Activated B cell treated with CpG ODN at 0.5 μM for 24 hours (primary cell): Measurements from ENCODE around the gene FHIT. TPM values are rescaled to one million over a fixed set of nuclear protein-coding genes. Genes with fewer than 3 reads are reported as not detected.

ENCODE experiments used
- ATAC-seq: fragments of 200-7000 bp; cut with Tn5 transposase; one replicate; pipeline ENCODE4 v1.10.0; 2021; ENCODE audit warnings: low read depth, mild to moderate bottlenecking, moderate library complexity
- CTCF ChIA-PET: fragments of 350-600 bp; sonication (Branson Sonifier 250); formaldehyde crosslinking; loops from one replicate; lab custom pipeline; 2021; ENCODE audit warnings: antibody characterized with exemption; lab: Charles Lee
- POLR2A ChIA-PET: fragments of 350-600 bp; sonication (Branson Sonifier 250); formaldehyde crosslinking; loops from one replicate; lab custom pipeline; 2021; ENCODE audit warnings: antibody characterized with exemption; lab: Charles Lee
- DNase-seq: peaks from one replicate; pipeline ENCODE4 v3.0.0; 2022
- H3K27ac Mint-ChIP-seq: one replicate; pipeline ENCODE4 v1.8.0; 2020; ENCODE audit warnings: mixed read lengths
- H3K27me3 Mint-ChIP-seq: one replicate; pipeline ENCODE4 v1.8.0; 2021; ENCODE audit warnings: mixed read lengths
- H3K36me3 Mint-ChIP-seq: one replicate; pipeline ENCODE4 v1.8.0; 2021; ENCODE audit warnings: low read depth, mixed read lengths
- H3K4me1 Mint-ChIP-seq: one replicate; pipeline ENCODE4 v1.8.0; 2021; ENCODE audit warnings: mixed read lengths
- H3K4me3 Mint-ChIP-seq: one replicate; pipeline ENCODE4 v1.8.0; 2020; ENCODE audit warnings: mild to moderate bottlenecking, mixed read lengths
- H3K9me3 Mint-ChIP-seq: one replicate; pipeline ENCODE4 v1.8.0; 2020; ENCODE audit warnings: mixed read lengths
- CTCF ChIP-seq: fragments of 200-600 bp; IDR thresholded peaks from one replicate; pipeline ENCODE4 v1.8.0; 2022; ENCODE audit warnings: antibody characterized with exemption, mild to moderate bottlenecking
- intact Hi-C: fragments of 100-400 bp; cut with micrococcal nuclease; formaldehyde crosslinking; loops from one replicate; pipeline ENCODE4 v1.15.1; 2024
- total RNA-seq: library from RNA; stranded (reverse); gene quantifications from 2 replicates; pipeline ENCODE4 v1.2.3, GENCODE V29; 2022

FHIT gene
- total RNA-seq, 1 donor from 2014 or later: 5.5 TPM

- CTCF ChIA-PET: no interaction called here
- POLR2A ChIA-PET: no interaction called here
- H3K4me1 Mint-ChIP-seq: peaks cover 4% of the 10 kb centered on the region
- ATAC-seq (no peak), DNase-seq (no peak)
- intact Hi-C loops: no loop called here
- no peak overlapping the region for H3K4me3 Mint-ChIP-seq
- H3K36me3 Mint-ChIP-seq: no peaks in the 10 kb centered on the region
- H3K27me3 Mint-ChIP-seq: no peaks in the 10 kb centered on the region
- H3K27ac Mint-ChIP-seq: no peak overlapping the region
- TF ChIP-seq CTCF: no peak
- no peaks in the 10 kb centered on the region for H3K9me3 Mint-ChIP-seq
Measured at GRCh38 chr3:60333710-60334109, 917.5 kb downstream of the FHIT start.

- Mint-ChIP-seq H3K4me3 (no peak overlapping the region), H3K27ac (no peak overlapping the region), H3K36me3 (no peaks in the 10 kb centered on the region), H3K4me1 (peaks cover 4% of the 10 kb centered on the region), H3K9me3 (no peaks in the 10 kb centered on the region), H3K27me3 (no peaks in the 10 kb centered on the region)
- no peak for DNase-seq
- ChIA-PET POLR2A (no interaction called here), CTCF (no interaction called here)
- ATAC-seq: no peak
- TF ChIP-seq CTCF: no peak
- intact Hi-C loops: no loop called here
Measured at GRCh38 chr3:60330107-60330506, 921.1 kb downstream of the FHIT start.

- DNase-seq (no peak), ATAC-seq (no peak)
- H3K4me3 Mint-ChIP-seq: no peak overlapping the region
- intact Hi-C loops: no loop called here
- CTCF ChIA-PET: no interaction called here
- H3K36me3 Mint-ChIP-seq: no peaks in the 10 kb centered on the region
- no peak overlapping the region for H3K27ac Mint-ChIP-seq
- POLR2A ChIA-PET: no interaction called here
- no peak for TF ChIP-seq CTCF
- H3K27me3 Mint-ChIP-seq: no peaks in the 10 kb centered on the region
- no peaks in the 10 kb centered on the region for H3K9me3 Mint-ChIP-seq
- H3K4me1 Mint-ChIP-seq: no peaks in the 10 kb centered on the region
Measured at GRCh38 chr3:60325610-60326170, 925.6 kb downstream of the FHIT start.

- intact Hi-C loops: no loop called here
- no peak for ATAC-seq
- POLR2A ChIA-PET: no interaction called here
- Mint-ChIP-seq H3K27ac (no peak overlapping the region), H3K27me3 (no peaks in the 10 kb centered on the region), H3K4me3 (no peak overlapping the region), H3K9me3 (no peaks in the 10 kb centered on the region), H3K4me1 (no peaks in the 10 kb centered on the region), H3K36me3 (no peaks in the 10 kb centered on the region)
- DNase-seq: no peak
- CTCF ChIA-PET: no interaction called here
- no peak for TF ChIP-seq CTCF
Measured at GRCh38 chr3:60323651-60324050, 927.6 kb downstream of the FHIT start.

GRCh38 chr3:60323180-60323579, 928.1 kb downstream of the FHIT start:
- Mint-ChIP-seq H3K27me3 (no peaks in the 10 kb centered on the region), H3K27ac (no peak overlapping the region), H3K9me3 (no peaks in the 10 kb centered on the region), H3K4me3 (no peak overlapping the region), H3K4me1 (no peaks in the 10 kb centered on the region), H3K36me3 (no peaks in the 10 kb centered on the region)
- ChIA-PET CTCF (no interaction called here), POLR2A (no interaction called here)
- DNase-seq (no peak), ATAC-seq (no peak)
- intact Hi-C loops: no loop called here
- TF ChIP-seq CTCF: no peak
